Femur (tissue), 1 donor: Measurements from ENCODE around the gene ANKRD53.
"Not testable (repeated sequence)": the region's sequence is repeated elsewhere in the genome, so short reads cannot be mapped to it uniquely, and the experiment has no call there.

Experiments
- DNase-seq: peaks from one replicate; pipeline ENCODE4 v3.0.0-alpha.2; 2017

Gene ANKRD53

GRCh38 chr2:71018625-71019024 lies 40.2 kb downstream of the ANKRD53 start:
- no peak for DNase-seq

DNA sequence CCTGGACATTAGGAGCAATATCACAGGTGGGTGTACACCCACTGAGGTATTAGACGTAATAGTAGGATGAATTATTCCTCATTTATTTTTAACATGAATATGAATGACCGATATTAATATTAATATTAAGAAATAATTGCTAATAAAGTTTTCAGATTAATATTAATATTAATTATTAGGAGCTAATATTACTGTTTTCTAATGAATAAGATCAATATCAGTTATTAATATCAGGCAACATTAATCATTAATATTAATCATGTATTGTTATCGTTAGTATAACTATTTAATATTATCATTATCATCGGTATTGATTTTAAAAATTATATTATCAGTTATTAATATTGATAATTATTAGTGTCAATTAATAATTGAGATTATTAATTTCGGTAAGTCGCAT lies 41.6 kb downstream of the ANKRD53 start:
- DNase-seq = not testable (repeated sequence)

GRCh38 chr2:71021394-71021793 lies 43.0 kb downstream of the ANKRD53 start:
- DNase-seq = not testable (repeated sequence)

GRCh38 chr2:71023553-71024243 lies 45.3 kb downstream of the ANKRD53 start:
- not testable (repeated sequence) for DNase-seq
